Measurements from ENCODE around the gene GPR158.

GPR158 gene

GRCh38 chr10:25436431-25436830 is 261.6 kb downstream of the GPR158 start:
- no peak for DNase-seq

- no peak for DNase-seq
These were observed 266.5 kb downstream of the GPR158 start for GRCh38 chr10:25441270-25441669.

GRCh38 chr10:25444266-25444665 is 269.5 kb downstream of the GPR158 start:
- DNase-seq, result no peak

- DNase-seq, result no peak
These were observed 276.6 kb downstream of the GPR158 start for GRCh38 chr10:25451401-25451800.

GRCh38 chr10:25453619-25454018 is 278.8 kb downstream of the GPR158 start:
- no peak for DNase-seq

GRCh38 chr10:25455980-25456567 is 281.3 kb downstream of the GPR158 start:
- no peak for DNase-seq

- DNase-seq, result no peak
These were observed 282.8 kb downstream of the GPR158 start for GRCh38 chr10:25457552-25457951.

GRCh38 chr10:25465582-25466372 is 291.0 kb downstream of the GPR158 start:
- peak; percentile 54 for DNase-seq

- DNase-seq, result no peak
These were observed 293.1 kb downstream of the GPR158 start for GRCh38 chr10:25467881-25468280.

GRCh38 chr10:25481467-25481866 is 306.7 kb downstream of the GPR158 start:
- no peak for DNase-seq

- DNase-seq, result no peak
These were observed 309.2 kb downstream of the GPR158 start for GRCh38 chr10:25483999-25484398.

GRCh38 chr10:25487266-25487665 is 312.5 kb downstream of the GPR158 start:
- DNase-seq, result no peak

GRCh38 chr10:25492040-25492439 is 317.2 kb downstream of the GPR158 start:
- DNase-seq, result no peak

GRCh38 chr10:25492680-25493079 is 317.9 kb downstream of the GPR158 start:
- DNase-seq, result no peak

GRCh38 chr10:25493122-25493893 is 318.5 kb downstream of the GPR158 start:
- no peak for DNase-seq

GRCh38 chr10:25497246-25497645 is 322.4 kb downstream of the GPR158 start:
- DNase-seq, result no peak

GRCh38 chr10:25498645-25499044 is 323.8 kb downstream of the GPR158 start:
- DNase-seq, result no peak

GRCh38 chr10:25501912-25502311 is 327.1 kb downstream of the GPR158 start:
- DNase-seq, result no peak

- DNase-seq, result no peak
These were observed 327.7 kb downstream of the GPR158 start for GRCh38 chr10:25502453-25502852.

GRCh38 chr10:25504306-25504705 is 329.5 kb downstream of the GPR158 start:
- DNase-seq, result no peak

GRCh38 chr10:25504838-25505237 is 330.0 kb downstream of the GPR158 start:
- no peak for DNase-seq

- no peak for DNase-seq
These were observed 330.7 kb downstream of the GPR158 start for GRCh38 chr10:25505466-25505865.

GRCh38 chr10:25506821-25507335 is 332.1 kb downstream of the GPR158 start:
- no peak for DNase-seq

All from COR-L47 (cell line).